Type B pancreatic cell (in vitro differentiated cells): ENCODE results near the gene ELOA. TPM values are rescaled to one million over a fixed set of nuclear protein-coding genes. Genes with fewer than 3 reads are reported as not detected.

Source experiments
- DNase-seq: peaks from one replicate; pipeline ENCODE4 v3.0.0; 2021; ENCODE audit warnings: mixed read lengths; ENCODE audit not compliant: unreplicated experiment; ENCODE audit errors: extremely low spot score
- H3K27ac Mint-ChIP-seq: 2 replicates; pipeline ENCODE4 v1.8.0; 2021; ENCODE audit warnings: mild to moderate bottlenecking, mixed read lengths
- H3K27me3 Mint-ChIP-seq: 2 replicates; pipeline ENCODE4 v1.8.0; 2021; ENCODE audit warnings: mixed read lengths
- H3K36me3 Mint-ChIP-seq: 2 replicates; pipeline ENCODE4 v1.8.0; 2021; ENCODE audit warnings: mixed read lengths
- H3K4me1 Mint-ChIP-seq: one replicate; pipeline ENCODE4 v1.8.0; 2021; ENCODE audit warnings: mixed read lengths; ENCODE audit not compliant: unreplicated experiment
- H3K4me3 Mint-ChIP-seq: 2 replicates; pipeline ENCODE4 v1.8.0; 2021; ENCODE audit warnings: mild to moderate bottlenecking, mixed read lengths
- H3K9me3 Mint-ChIP-seq: 2 replicates; pipeline ENCODE4 v1.8.0; 2021; ENCODE audit warnings: mixed read lengths
- total RNA-seq: library from RNA; stranded (reverse); gene quantifications from 2 replicates; pipeline ENCODE4 v1.2.1, GENCODE V29; 2021; ENCODE audit warnings: low replicate concordance
- TF ChIP-seq, protein P1 (sequence below): fragments of 200-600 bp; sonication (generic); conservative IDR thresholded peaks from 2 replicates; pipeline ENCODE4 v1.5.0; 2021; ENCODE audit warnings: antibody characterized with exemption, mild to moderate bottlenecking

ELOA gene
- total RNA-seq, 1 donor from 2014 or later, result 44.3 TPM

DNA sequence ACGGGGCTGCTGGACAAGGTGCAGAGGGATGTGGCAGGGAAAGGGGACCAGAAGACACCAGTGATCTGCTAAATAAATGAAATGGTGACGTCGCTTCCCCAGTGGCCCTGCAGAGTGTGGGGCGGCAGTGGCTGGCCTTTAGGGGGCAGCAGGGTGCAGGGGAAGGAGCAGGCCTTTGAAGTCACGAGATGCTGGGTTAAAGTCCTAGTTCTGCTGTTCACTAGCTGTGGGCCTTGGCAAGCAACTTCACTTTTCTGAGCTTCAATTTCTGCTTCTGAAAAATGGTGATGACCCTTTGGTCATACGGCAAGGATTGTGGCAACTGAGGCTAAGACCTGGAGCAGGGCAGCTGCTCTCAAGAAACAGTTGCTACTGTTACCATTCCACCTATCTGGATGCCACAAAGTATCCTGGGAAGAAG lies 66.5 kb downstream of the ELOA start:
- H3K27ac Mint-ChIP-seq, result no peak overlapping the region

DNA sequence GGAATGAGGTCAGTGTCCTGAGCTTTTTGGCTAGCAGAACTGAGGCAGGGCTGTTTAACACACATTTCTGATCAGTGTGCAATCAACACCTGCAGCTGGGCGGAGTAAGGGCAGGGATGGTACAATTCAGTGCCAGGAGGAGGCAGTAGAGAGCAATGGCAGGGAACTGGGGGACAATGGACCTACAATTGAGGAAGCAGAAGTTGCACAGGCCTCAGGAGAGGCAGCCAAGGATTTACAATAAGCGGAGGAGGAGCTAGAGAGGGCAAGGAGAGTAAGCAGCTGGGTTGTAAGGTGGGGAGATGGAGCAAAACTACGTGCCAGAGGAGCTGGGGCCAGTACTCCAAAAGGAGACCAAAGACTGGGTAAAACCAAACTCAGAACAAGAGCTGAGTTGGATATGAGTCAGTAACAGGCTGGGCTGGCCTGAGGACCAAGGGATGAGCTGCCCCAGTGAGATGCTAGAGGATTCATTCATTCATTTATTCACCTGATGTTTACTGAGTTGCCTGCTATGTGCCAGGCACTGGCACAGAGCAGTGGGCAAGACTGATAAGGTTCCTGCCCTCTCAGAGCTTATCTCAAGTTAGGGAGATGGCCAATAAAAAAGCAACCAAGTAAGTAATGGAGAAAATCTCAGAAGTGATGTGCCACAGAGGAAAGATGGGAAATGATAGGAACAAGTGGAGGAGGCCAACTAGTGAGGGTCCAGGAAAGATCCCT lies 67.7 kb downstream of the ELOA start:
- H3K27ac Mint-ChIP-seq, result no peak overlapping the region
- no peaks in the 10 kb centered on the region for H3K27me3 Mint-ChIP-seq
- no peaks in the 10 kb centered on the region for H3K4me1 Mint-ChIP-seq
- TF ChIP-seq, protein P1, sequence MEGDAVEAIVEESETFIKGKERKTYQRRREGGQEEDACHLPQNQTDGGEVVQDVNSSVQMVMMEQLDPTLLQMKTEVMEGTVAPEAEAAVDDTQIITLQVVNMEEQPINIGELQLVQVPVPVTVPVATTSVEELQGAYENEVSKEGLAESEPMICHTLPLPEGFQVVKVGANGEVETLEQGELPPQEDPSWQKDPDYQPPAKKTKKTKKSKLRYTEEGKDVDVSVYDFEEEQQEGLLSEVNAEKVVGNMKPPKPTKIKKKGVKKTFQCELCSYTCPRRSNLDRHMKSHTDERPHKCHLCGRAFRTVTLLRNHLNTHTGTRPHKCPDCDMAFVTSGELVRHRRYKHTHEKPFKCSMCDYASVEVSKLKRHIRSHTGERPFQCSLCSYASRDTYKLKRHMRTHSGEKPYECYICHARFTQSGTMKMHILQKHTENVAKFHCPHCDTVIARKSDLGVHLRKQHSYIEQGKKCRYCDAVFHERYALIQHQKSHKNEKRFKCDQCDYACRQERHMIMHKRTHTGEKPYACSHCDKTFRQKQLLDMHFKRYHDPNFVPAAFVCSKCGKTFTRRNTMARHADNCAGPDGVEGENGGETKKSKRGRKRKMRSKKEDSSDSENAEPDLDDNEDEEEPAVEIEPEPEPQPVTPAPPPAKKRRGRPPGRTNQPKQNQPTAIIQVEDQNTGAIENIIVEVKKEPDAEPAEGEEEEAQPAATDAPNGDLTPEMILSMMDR, result peak; percentile 71
- H3K36me3 Mint-ChIP-seq, result peaks cover 8% of the 10 kb centered on the region
- H3K4me3 Mint-ChIP-seq, result no peak overlapping the region
- no peak for DNase-seq
- no peaks in the 10 kb centered on the region for H3K9me3 Mint-ChIP-seq

More for the DNA sequence above, 66.5 kb downstream of the ELOA start:
- H3K36me3 Mint-ChIP-seq, result peaks cover 13% of the 10 kb centered on the region
- no peak overlapping the region for H3K4me3 Mint-ChIP-seq
- no peaks in the 10 kb centered on the region for H3K4me1 Mint-ChIP-seq
- no peaks in the 10 kb centered on the region for H3K9me3 Mint-ChIP-seq
- DNase-seq, result no peak
- TF ChIP-seq, protein P1, result peak; percentile 76
- no peaks in the 10 kb centered on the region for H3K27me3 Mint-ChIP-seq

Other genes with a start within 250 kb of the ELOA start
- gene E2F2, start 212.2 kb upstream of the ELOA start, total RNA-seq, result 8.4 and 9.4 TPM in 2 replicates
- gene ID3, start 184.0 kb upstream of the ELOA start, total RNA-seq, result 240 and 495 TPM in 2 replicates
- gene RPL11, start 51.7 kb upstream of the ELOA start, total RNA-seq, result 1,209 and 1,301 TPM in 2 replicates
- 71.1 and 113 TPM in 2 replicates for gene PITHD1, start 34.9 kb downstream of the ELOA start, total RNA-seq
- gene LYPLA2, start 47.7 kb downstream of the ELOA start, total RNA-seq, result 83.6 and 113 TPM in 2 replicates
- 39.0 and 47.7 TPM in 2 replicates for gene GALE, start 57.3 kb downstream of the ELOA start, total RNA-seq
- 33.7 and 35.8 TPM in 2 replicates for gene HMGCL, start 82.0 kb downstream of the ELOA start, total RNA-seq
- 20.6 and 40.8 TPM in 2 replicates for gene FUCA1, start 124.8 kb downstream of the ELOA start, total RNA-seq
- gene CNR2, start 169.9 kb downstream of the ELOA start, total RNA-seq, result not detected in 2 replicates
- gene PNRC2, start 216.4 kb downstream of the ELOA start, total RNA-seq, result 132 and 146 TPM in 2 replicates
- 113 and 177 TPM in 2 replicates for gene SRSF10, start 236.9 kb downstream of the ELOA start, total RNA-seq